Measurements from ENCODE around the gene TMSB4X. TPM values are rescaled to one million over a fixed set of nuclear protein-coding genes. Genes with fewer than 3 reads are reported as not detected.
A peak's percentile ranks its signal among the peaks of the same experiment; 100 is the strongest.
"Not testable (repeated sequence)": the region's sequence is repeated elsewhere in the genome, so short reads cannot be mapped to it uniquely, and the experiment has no call there.

TMSB4X gene
- total RNA-seq, 4 donors from 2014 or later = 1,261 to 2,736 (median 1,532) TPM

- TF ChIP-seq POLR2A (IDR thresholded peaks at IDR 0.05) (no peak), CTCF (IDR thresholded peaks at IDR 0.05) (no peak)
- intact Hi-C loops (cut with DNase I; ENCODE audit: low total_unique reads) = no loop called here
- WGBS, 2 donors = 56 to 68% methylated on average over 7 to 8 of the region's 8 CpGs
- H3K4me3 ChIP-seq (ENCODE audit: low read depth, poor library complexity, severe bottlenecking) = no peak overlapping the region
- DNase-seq (ENCODE audit: low spot score in 2 of 2) = peak in 1 of 2 donors; percentile 68
Observed at GRCh38 chrX:12956704-12957534, 18.0 kb upstream of the TMSB4X start.

GRCh38 chrX:12958059-12958458 is 16.9 kb upstream of the TMSB4X start:
- 81 to 83% methylated on average over 5 of the region's 5 CpGs for WGBS, 2 donors
- TF ChIP-seq POLR2A (IDR thresholded peaks at IDR 0.05) (no peak), CTCF (IDR thresholded peaks at IDR 0.05) (no peak)
- intact Hi-C loops (cut with DNase I; ENCODE audit: low total_unique reads) = no loop called here
- peak in 1 of 2 donors; percentile 3 for DNase-seq (ENCODE audit: low spot score in 2 of 2)
- no peak overlapping the region for H3K4me3 ChIP-seq (ENCODE audit: low read depth, poor library complexity, severe bottlenecking)

DNA sequence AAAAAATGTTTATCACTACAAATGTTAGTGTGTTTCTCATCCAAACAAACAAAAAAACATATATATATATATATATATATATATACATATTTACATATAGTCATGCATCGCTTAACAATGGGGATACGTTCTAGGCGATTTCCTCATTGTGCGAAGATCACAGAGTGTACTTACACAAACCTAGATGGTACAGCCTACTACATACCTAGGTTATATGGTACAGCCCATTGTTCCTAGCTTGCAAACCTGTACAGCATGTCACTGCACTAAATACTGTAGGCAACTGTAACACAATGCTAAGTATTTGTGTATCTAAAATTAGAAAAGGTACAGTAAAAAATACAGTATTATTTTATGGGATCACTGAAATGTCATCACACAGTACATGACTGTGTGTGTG is 16.4 kb upstream of the TMSB4X start:
- WGBS, 2 donors = 90 to 97% methylated on average over 4 of the region's 4 CpGs
- no peak overlapping the region for H3K4me3 ChIP-seq (ENCODE audit: low read depth, poor library complexity, severe bottlenecking)
- no peak for TF ChIP-seq POLR2A (IDR thresholded peaks at IDR 0.05)
- no peak for TF ChIP-seq CTCF (IDR thresholded peaks at IDR 0.05)
- DNase-seq (ENCODE audit: low spot score in 2 of 2) = no peak
- intact Hi-C loops (cut with DNase I; ENCODE audit: low total_unique reads) = no loop called here

DNA sequence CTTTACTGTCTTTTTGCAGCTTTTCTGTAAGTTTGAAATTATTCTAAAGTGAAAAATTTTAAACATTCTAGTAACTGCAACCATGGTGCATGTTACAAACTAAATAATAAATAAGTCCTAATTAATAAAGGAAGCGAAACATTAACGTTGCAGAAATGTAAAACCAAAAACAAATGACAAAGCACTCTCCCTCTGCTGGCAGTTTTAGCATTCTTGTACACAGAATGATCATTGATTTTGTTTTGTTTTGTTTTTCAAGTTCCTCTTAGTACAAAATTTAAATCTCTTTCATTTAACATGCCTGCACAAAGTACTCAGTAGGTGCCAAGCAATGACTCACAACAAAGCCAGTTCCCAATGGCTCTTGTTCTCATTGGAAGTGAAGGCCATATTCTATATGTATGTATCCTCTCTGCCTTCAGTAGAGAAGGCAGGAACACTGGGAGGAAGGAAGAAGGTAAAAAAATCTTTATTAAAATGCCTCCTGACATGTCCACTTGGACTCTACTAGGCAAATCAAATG is 13.7 kb upstream of the TMSB4X start:
- no peak for DNase-seq (ENCODE audit: low spot score in 2 of 2)
- TF ChIP-seq CTCF (IDR thresholded peaks at IDR 0.05) (no peak), POLR2A (IDR thresholded peaks at IDR 0.05) (no peak)
- no peak overlapping the region for H3K4me3 ChIP-seq (ENCODE audit: low read depth, poor library complexity, severe bottlenecking)
- 26 to 50% methylated on average over 2 of the region's 2 CpGs for WGBS, 2 donors
- intact Hi-C loops (cut with DNase I; ENCODE audit: low total_unique reads) = no loop called here

- intact Hi-C loops (cut with DNase I; ENCODE audit: low total_unique reads) = no loop called here
- peak in 1 of 2 donors; percentile 60 for DNase-seq (ENCODE audit: low spot score in 2 of 2)
- no peak for TF ChIP-seq POLR2A (IDR thresholded peaks at IDR 0.05)
- TF ChIP-seq CTCF (IDR thresholded peaks at IDR 0.05) = no peak
- 76 to 85% methylated on average over 4 of the region's 4 CpGs for WGBS, 2 donors
- no peak overlapping the region for H3K4me3 ChIP-seq (ENCODE audit: low read depth, poor library complexity, severe bottlenecking)
Observed at GRCh38 chrX:12962041-12962504, 12.8 kb upstream of the TMSB4X start.

- H3K4me3 ChIP-seq (ENCODE audit: low read depth, poor library complexity, severe bottlenecking); intact Hi-C loops (cut with DNase I; ENCODE audit: low total_unique reads): not testable (repeated sequence)
- WGBS, 2 donors = 93% methylated on average over 20 of the region's 52 CpGs; no CpG with 5 or more reads in 1 of the 2 donors
- peak in 1 of 2 donors; percentile 56 for DNase-seq (ENCODE audit: low spot score in 2 of 2)
Observed at GRCh38 chrX:12963210-12963850, 11.6 kb upstream of the TMSB4X start.
